GM19239 (cell line): ENCODE measurements around the gene HSPB6.
"Not testable (repeated sequence)": the region's sequence is repeated elsewhere in the genome, so short reads cannot be mapped to it uniquely, and the experiment has no call there.

ENCODE experiments used
- DNase-seq: peaks from one replicate; pipeline ENCODE4 v3.0.0; 2011; ENCODE audit warnings: low spot score; ENCODE audit not compliant: insufficient read length
- FAIRE-seq: peaks from 2 replicates; lab custom pipeline; 2011; peaks lifted over from hg19 to GRCh38; lab: Jason Lieb, UNC

Gene HSPB6

DNA sequence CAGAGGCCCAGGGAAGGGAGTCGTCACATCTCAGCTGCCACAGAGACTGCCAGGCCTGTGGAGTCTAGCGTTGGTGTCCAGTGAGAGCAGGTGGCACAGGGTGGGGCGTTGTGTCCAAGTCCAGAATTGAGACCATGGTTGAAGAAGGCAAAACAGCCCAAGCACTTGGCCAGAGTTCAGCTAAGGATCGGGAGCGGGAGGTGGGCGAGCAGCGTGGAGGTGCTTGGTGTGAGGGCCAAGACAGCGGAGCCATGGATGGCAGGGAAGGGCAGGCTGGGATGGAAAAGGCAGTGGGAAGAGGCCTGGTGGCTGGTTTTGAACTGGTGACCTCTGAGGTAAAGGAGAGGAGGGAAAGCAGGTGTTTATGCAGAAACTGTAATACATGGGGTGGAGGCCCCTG, 22.6 kb downstream of the HSPB6 start:
- no peak for FAIRE-seq
- no peak for DNase-seq

DNA sequence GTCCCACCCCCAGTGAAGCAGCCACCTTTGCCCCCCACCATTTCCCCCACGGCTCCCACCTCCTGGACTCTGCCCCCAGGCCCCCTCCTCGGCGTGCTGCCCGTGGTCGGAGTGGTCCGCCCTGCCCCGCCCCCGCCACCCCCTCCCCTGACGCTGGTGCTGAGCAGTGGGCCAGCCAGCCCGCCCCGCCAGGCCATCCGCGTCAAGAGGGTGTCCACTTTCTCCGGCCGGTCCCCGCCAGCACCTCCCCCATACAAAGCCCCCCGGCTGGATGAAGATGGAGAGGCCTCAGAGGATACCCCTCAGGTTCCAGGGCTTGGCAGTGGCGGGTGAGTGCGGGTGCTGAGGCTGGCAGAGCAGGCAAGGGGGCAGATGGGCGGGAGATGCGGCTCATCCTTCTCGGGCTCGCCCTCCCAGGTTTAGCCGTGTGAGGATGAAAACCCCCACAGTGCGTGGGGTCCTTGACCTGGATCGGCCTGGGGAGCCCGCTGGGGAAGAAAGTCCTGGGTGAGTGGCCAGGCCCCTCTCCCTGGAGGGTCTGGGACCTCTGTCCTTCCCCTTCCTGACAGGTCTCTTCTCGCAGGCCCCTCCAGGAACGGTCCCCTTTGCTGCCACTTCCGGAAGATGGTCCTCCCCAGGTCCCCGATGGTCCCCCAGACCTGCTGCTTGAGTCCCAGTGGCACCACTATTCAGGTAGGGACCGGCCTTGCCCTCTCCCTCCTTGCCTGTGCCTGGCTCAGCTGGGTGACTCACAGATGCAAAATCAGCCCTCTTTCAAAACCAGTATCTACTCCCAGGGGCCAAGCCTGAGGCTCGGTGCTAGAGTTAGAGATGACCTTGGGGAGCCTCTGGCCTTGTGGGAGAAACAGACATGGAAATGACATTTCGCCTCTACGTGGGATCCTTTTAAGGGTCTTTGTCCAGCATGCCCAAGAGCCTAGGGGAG, 23.4 kb downstream of the HSPB6 start:
- FAIRE-seq (no peak), DNase-seq (no peak)

DNA sequence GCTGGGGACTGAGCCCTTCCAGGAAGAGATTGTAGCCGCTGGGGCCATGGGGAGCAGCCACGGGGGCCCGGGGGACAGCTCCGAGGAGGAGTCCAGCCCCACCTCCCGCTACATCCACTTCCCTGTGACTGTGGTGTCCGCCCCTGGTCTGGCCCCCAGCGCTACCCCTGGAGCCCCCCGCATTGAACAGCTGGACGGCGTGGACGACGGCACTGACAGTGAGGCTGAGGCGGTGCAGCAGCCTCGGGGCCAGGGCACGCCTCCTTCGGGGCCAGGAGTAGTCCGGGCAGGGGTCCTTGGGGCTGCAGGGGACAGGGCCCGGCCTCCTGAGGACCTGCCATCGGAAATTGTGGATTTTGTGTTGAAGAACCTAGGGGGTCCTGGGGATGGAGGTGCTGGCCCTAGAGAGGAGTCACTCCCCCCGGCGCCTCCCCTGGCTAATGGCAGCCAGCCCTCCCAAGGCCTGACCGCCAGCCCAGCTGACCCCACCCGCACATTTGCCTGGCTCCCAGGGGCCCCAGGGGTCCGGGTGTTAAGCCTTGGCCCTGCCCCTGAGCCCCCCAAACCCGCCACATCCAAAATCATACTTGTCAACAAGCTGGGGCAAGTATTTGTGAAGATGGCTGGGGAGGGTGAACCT, 24.2 kb downstream of the HSPB6 start:
- FAIRE-seq (no peak), DNase-seq (no peak)

DNA sequence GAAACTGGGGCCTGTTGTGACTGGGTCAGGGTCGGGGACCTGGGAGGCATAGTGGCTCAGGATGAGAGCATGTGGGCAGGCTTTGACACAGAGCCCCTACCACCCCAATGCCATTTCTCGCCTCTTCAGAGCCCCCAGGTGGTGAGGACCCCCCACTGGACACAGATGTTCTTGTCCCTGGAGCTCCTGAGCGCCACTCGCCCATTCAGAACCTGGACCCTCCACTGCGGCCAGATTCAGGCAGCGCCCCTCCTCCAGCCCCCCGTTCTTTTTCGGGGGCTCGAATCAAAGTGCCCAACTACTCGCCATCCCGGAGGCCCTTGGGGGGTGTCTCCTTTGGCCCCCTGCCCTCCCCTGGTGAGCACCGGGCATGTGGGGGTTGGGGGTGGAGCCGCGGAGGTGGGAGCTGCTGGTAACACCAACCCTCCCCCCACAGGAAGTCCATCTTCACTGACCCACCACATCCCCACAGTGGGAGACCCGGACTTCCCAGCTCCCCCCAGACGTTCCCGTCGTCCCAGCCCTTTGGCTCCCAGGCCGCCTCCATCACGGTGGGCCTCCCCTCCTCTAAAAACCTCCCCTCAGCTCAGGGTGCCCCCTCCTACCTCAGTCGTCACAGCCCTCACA, 24.9 kb downstream of the HSPB6 start:
- DNase-seq (no peak), FAIRE-seq (no peak)

DNA sequence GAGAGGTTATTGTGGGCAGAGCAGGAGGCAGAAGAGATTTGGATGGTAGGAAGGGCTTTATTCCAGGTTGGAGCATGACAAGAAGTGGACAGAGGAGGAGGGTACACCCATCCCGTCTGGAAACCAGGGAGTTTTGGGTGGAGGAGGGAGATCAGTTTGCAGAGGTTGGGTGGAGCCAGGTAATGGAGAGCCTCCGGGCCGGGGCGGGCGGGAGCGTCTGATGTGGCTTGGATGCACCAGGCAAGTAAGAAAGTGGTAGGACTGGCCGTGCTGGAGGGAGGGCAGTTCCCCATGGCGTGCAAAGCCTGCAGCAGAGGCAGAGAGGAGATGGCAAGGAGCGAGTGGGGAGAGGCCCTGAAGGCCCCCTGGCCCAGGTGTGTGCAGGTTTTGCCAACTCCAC, 25.5 kb downstream of the HSPB6 start:
- FAIRE-seq: no peak
- DNase-seq: no peak

DNA sequence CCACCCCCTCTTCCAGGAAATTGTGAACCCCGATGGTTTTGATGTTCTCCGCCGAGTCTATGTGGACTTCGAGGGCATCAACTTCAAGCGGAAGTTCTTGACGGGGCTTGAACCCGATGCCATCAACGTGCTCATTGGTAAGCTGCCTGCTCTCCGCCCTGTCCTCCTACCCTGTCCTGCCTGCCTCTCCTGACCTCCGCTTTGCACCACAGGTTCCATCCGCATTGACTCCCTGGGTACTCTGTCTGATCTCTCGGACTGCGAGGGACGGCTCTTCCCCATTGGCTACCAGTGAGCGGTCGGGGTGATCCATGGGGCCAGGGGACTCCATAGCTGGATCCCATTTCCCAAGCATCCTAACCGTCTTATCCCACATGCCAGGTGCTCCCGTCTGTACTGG, 26.5 kb downstream of the HSPB6 start:
- no peak for DNase-seq
- FAIRE-seq: no peak

DNA sequence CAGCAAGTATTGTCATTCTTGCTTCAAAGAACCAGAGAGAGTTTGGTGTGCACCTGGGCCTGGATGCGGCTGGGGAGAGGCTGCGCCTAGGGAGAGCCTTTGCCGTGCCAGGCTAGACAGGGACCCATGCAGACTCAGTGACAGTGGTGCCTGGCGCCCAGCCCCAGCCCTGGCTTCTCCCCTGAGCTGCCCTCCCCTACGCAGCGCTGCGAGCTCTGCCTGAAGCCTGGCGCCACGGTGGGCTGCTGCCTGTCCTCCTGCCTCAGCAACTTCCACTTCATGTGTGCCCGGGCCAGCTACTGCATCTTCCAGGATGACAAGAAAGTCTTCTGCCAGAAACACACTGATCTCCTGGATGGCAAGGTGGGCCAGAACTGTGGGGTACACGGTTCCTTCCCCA, 27.1 kb downstream of the HSPB6 start:
- FAIRE-seq (no peak), DNase-seq (no peak)

DNA sequence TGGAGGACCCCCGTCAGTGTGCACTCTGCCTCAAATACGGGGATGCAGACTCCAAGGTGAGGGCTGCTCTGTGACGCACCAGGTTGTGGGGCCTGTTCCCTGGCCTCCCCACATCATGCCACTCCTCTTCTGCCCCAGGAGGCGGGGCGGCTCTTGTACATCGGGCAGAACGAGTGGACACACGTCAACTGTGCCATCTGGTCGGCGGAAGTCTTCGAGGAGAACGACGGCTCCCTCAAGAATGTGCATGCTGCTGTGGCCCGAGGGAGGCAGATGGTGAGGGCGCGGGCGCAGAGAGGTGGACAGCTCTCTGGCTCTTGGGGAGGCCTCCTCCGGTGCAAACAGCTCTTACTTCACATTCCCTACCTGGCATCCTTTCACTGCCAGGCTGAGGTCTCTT, 27.8 kb downstream of the HSPB6 start:
- DNase-seq (no peak), FAIRE-seq (no peak)

DNA sequence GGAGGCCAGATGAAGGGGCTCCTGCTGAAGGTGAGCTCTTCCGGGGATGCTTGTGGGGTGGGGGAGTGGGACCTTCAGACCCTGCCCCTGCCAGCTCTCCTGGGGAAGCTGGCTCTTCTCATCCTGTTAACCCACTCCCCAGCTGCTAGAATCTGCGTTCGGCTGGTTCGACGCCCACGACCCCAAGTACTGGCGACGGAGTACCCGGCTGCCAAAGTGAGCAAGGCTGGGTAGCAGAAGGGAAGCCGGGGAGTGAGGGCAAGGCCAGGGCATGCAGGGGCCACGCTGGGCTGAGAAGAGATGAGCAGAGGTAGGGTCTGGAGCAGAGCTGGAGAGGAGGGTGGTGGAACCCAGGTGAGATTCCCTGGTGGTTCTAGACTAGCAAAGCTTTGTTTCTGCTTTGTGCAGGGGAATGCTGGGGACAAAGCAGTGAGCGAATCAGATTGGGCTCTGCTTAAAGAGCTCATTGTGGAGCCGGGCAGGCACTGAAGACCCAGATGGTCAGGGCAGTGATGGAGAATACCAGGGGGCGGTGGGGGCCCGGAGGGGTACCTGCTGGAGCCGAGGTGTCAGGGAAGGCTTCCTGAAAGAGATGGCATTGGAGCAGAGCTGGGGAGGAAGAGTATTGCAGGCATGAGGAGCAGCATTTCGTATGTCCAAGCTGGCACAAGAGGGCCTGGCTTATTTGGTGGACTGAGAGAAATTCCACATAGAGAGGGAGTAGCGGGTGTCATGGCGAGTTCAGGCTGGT, 28.7 kb downstream of the HSPB6 start:
- FAIRE-seq: no peak
- DNase-seq: no peak

DNA sequence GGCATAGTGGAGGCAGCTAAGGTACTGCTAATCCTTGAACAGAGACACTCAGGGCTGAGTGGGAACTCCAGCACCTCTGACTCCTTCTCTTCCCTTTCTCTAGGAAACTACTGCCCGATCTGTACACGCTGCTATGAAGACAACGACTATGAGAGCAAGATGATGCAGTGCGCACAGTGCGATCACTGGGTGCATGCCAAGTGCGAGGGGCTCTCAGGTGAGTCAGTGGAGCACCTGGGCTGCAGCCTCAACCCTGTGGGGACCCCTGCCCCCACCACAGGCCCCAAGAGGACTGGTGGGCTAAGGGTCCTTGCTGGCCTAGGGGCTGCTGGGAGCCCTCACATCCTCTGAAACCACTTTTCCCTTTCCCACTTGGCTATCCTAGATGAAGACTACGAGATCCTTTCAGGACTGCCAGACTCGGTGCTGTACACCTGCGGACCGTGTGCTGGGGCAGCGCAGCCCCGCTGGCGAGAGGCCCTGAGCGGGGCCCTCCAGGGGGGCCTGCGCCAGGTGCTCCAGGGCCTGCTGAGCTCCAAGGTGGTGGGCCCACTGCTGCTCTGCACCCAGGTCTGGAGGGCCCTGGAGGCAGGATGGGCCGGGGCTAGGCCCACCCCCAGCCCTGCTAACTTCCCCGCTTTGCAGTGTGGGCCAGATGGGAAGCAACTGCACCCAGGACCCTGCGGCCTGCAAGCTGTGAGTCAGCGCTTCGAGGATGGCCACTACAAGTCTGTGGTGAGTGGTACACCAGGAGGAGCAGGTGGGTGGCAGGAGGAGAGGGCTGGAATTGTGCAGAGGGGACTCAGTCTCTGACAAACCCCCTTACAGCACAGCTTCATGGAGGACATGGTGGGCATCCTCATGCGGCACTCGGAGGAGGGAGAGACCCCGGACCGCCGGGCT, 29.5 kb downstream of the HSPB6 start:
- FAIRE-seq: no peak

DNA sequence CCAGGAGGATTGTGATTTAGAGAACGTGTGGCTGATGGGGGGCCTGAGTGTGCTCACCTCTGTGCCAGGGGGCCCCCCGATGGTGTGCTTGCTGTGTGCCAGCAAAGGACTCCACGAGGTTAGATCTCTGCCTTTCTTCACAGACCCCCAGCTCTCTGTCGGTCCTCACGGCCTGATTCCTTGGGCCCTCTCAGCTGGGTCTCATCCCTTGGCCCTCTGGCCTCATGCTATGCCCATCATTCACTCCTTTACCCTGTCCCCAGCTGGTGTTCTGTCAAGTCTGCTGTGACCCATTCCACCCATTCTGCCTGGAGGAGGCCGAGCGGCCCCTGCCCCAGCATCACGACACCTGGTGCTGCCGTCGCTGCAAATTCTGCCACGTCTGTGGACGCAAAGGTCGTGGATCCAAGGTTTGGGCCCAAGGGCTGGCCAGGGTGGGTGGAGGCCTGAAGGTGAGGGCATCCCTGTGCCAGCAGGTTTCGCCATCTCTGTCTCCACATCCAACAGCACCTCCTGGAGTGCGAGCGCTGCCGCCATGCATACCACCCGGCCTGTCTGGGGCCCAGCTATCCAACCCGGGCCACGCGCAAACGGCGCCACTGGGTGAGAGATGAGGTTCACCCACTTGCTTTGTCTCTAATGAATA, 31.5 kb downstream of the HSPB6 start:
- FAIRE-seq (no peak), DNase-seq (no peak)

More for the DNA sequence above, 29.5 kb downstream of the HSPB6 start:
- no peak for DNase-seq

DNA sequence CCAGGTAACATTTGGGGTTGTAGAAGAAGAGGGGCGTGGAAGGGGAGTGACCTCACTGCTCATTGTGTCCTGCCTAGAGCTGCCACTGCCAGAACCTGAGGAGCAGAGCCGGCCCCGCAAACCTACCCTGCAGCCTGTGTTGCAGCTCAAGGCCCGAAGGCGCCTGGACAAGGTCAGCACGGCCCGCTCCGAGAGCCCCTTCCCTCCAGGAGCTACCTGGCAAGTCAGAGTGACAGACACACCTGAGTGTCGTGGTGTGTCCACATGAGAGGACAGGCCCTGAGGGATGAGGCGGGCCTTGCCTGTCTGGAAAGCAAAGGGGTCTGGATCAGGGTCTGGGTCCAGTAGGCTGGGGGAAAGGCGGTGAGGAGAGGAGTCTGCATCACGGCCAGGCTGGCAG, 32.3 kb downstream of the HSPB6 start:
- FAIRE-seq (no peak), DNase-seq (no peak)

DNA sequence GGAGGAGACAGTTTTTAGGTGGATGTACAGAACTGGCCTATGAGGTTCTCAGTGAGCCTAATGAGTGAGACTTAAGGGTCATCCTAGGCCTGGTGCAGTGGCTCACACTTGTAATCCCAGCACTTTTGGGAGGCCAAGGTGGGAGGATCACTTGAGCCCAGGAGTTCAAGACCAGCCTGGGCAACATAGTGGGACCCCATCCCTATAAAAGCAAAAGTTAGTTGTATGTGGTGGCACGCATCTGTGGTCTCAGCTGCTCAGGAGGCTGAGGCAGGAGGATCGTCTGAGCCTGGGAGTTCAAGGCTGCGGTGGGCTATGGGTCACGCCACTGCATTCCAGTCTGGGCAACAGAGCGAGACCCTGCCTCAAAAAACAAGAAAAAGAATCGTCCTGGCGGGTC, 32.7 kb downstream of the HSPB6 start:
- not testable (repeated sequence) for DNase-seq, FAIRE-seq

DNA sequence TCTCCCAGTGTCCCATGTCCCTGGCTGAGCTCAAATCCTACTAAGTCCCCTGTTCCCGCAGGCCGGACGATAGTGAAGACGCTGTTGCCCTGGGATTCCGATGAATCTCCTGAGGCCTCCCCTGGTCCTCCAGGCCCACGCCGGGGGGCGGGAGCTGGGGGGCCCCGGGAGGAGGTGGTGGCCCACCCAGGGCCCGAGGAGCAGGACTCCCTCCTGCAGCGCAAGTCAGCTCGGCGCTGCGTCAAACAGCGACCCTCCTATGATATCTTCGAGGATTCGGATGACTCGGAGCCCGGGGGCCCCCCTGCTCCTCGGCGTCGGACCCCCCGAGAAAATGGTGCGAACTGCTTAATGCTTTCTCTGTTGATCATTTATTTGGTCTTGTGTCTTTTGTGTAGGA, 33.2 kb downstream of the HSPB6 start:
- FAIRE-seq (no peak), DNase-seq (no peak)

DNA sequence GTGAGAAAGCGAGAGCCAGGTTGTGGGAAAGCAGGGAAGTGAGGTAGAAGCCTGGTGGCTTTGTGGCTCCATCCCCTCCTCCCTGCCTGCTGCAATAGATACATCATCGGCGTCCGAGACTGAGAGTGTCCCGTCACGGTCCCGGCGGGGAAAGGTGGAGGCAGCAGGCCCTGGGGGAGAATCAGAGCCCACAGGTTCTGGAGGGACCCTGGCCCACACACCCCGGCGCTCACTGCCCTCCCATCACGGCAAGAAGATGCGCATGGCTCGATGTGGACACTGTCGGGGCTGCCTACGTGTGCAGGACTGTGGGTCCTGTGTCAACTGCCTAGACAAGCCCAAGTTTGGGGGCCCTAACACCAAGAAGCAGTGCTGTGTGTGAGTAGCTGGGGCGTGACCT, 33.9 kb downstream of the HSPB6 start:
- FAIRE-seq (no peak), DNase-seq (no peak)

DNA sequence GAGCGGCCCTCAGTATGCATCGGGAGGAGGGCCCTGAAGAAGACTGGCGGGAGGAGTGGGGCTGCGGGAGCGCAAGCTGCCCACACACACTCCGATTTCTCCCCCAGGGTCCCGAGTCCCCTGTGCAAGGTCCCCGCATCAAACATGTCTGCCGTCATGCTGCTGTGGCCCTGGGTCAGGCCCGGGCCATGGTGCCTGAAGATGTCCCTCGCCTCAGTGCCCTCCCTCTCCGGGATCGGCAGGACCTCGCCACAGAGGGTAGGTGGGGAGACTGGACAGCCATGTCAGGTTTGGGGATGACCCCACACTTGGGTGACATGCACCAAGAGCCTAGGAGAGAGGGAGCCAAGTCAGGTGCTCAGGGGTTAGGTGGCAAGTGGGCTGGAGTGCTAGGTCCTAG, 34.4 kb downstream of the HSPB6 start:
- FAIRE-seq (no peak), DNase-seq (no peak)

DNA sequence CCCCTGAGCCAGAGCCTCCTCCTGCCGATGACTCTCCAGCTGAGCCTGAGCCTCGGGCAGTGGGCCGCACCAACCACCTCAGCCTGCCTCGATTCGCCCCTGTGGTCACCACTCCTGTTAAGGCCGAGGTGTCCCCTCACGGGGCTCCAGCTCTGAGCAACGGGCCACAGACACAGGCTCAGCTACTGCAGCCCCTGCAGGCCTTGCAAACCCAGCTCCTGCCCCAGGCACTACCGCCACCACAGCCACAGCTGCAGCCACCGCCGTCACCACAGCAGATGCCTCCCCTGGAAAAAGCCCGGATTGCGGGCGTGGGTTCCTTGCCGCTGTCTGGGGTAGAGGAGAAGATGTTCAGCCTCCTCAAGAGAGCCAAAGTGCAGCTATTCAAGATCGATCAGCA, 35.5 kb downstream of the HSPB6 start:
- no peak for DNase-seq
- no peak for FAIRE-seq

DNA sequence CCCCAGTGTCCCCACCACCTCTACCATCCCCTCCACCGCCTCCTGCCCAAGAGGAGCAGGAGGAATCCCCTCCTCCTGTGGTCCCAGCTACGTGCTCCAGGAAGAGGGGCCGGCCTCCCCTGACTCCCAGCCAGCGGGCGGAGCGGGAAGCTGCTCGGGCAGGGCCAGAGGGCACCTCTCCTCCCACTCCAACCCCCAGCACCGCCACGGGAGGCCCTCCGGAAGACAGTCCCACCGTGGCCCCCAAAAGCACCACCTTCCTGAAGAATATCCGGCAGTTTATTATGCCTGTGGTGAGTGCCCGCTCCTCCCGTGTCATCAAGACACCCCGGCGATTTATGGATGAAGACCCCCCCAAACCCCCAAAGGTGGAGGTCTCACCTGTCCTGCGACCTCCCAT, 36.2 kb downstream of the HSPB6 start:
- no peak for FAIRE-seq
- no peak for DNase-seq

DNA sequence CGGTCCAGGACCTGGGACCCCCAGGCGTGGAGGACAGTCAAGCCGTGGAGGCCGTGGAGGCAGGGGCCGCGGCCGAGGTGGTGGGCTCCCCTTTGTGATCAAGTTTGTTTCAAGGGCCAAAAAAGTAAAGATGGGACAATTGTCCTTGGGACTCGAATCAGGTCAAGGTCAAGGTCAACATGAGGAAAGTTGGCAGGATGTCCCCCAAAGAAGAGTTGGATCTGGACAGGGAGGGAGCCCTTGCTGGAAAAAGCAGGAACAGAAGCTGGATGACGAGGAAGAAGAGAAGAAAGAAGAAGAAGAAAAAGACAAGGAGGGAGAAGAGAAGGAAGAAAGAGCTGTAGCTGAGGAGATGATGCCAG, 36.7 kb downstream of the HSPB6 start:
- no peak for DNase-seq
- FAIRE-seq: no peak
